ENCODE data around the gene NUDT16L1.

Gene NUDT16L1

DNA sequence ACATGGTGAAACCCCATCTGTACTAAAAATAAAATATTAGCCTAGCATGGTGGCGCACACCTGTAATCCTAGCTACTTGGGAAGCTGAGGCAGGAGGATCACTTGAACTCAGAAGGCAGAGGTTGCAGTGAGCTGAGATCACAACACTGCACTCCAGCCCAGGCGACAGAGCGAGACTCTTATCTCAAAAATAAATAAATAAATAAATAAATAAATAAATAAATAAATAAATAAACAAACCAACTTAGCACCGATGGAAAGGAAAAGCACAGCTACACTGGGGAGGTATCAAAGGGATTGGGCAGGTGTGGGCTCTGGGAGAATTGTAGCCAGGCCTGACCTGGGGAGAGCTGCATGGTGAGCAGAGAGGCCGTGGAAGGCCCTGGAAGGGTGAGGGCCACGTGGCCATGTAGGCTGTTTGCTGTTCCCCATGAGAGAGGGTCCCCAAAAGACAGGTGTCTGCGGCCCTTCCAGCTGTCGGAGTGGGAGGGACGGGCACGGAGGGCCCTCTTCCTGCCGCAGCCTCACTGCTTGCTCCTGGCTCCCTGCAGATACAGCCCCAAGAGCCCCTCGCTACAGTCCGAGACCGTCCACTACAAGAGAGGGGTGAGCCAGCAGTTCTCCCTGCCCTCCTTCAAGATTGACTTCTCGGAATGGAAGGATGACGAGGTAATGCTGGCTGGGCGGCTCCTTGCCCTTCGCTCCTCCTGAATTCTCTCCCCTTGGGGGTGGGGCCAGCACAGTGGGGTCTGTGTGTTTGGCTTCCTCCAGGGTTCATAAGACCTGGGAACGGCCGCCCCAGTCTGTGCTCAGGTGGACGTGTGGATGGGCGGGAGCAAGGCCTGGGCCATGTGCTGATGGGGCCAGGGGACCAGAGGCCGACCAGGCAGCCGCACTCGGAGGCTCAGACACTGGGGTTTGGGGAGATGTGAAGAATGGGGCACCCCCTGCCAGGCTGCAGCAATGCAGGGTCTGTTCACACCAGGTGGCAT lies 36.4 kb upstream of the NUDT16L1 start:
- Histone ChIP-seq H3K9ac (ENCODE audit: low read depth, low read length, poor library complexity, severe bottlenecking) (no peak overlapping the region), H3K27me3 (ENCODE audit: insufficient read depth, low read length, poor library complexity, severe bottlenecking) (no peaks in the 10 kb centered on the region), H3K4me2 (ENCODE audit: low read depth, low read length, poor library complexity, severe bottlenecking) (no peak overlapping the region), H3K4me1 (ENCODE audit: insufficient read depth, low read length, poor library complexity, severe bottlenecking) (no peaks in the 10 kb centered on the region), H3K9me3 (ENCODE audit: insufficient read depth, low read depth, low read length) (no peaks in the 10 kb centered on the region), H2AFZ (ENCODE audit: low read length) (no peak overlapping the region), H3F3A (ENCODE audit: low read depth) (no peaks in the 10 kb centered on the region), H3K36me3 (ENCODE audit: insufficient read depth, low read length) (peaks cover 24% of the 10 kb centered on the region; the same call in 1 of the 2 replicates), H3K4me3 (ENCODE audit: low read length, poor library complexity, severe bottlenecking) (no peak overlapping the region), H3K9me2 (replicated peaks; ENCODE audit: low read depth, low read length) (no peaks in the 10 kb centered on the region), H3K79me2 (ENCODE audit: insufficient read depth, low read length) (no peaks in the 10 kb centered on the region), H4K20me1 (ENCODE audit: insufficient read depth, low read length, poor library complexity, severe bottlenecking) (no peaks in the 10 kb centered on the region)
- TF ChIP-seq EZH2phosphoT487 (IDR thresholded peaks at IDR 0.05; ENCODE audit: borderline replicate concordance) = no peak
- TF ChIP-seq, protein P1, sequence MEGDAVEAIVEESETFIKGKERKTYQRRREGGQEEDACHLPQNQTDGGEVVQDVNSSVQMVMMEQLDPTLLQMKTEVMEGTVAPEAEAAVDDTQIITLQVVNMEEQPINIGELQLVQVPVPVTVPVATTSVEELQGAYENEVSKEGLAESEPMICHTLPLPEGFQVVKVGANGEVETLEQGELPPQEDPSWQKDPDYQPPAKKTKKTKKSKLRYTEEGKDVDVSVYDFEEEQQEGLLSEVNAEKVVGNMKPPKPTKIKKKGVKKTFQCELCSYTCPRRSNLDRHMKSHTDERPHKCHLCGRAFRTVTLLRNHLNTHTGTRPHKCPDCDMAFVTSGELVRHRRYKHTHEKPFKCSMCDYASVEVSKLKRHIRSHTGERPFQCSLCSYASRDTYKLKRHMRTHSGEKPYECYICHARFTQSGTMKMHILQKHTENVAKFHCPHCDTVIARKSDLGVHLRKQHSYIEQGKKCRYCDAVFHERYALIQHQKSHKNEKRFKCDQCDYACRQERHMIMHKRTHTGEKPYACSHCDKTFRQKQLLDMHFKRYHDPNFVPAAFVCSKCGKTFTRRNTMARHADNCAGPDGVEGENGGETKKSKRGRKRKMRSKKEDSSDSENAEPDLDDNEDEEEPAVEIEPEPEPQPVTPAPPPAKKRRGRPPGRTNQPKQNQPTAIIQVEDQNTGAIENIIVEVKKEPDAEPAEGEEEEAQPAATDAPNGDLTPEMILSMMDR (conservative IDR thresholded peaks at IDR 0.05; ENCODE audit: low read length) = no peak

DNA sequence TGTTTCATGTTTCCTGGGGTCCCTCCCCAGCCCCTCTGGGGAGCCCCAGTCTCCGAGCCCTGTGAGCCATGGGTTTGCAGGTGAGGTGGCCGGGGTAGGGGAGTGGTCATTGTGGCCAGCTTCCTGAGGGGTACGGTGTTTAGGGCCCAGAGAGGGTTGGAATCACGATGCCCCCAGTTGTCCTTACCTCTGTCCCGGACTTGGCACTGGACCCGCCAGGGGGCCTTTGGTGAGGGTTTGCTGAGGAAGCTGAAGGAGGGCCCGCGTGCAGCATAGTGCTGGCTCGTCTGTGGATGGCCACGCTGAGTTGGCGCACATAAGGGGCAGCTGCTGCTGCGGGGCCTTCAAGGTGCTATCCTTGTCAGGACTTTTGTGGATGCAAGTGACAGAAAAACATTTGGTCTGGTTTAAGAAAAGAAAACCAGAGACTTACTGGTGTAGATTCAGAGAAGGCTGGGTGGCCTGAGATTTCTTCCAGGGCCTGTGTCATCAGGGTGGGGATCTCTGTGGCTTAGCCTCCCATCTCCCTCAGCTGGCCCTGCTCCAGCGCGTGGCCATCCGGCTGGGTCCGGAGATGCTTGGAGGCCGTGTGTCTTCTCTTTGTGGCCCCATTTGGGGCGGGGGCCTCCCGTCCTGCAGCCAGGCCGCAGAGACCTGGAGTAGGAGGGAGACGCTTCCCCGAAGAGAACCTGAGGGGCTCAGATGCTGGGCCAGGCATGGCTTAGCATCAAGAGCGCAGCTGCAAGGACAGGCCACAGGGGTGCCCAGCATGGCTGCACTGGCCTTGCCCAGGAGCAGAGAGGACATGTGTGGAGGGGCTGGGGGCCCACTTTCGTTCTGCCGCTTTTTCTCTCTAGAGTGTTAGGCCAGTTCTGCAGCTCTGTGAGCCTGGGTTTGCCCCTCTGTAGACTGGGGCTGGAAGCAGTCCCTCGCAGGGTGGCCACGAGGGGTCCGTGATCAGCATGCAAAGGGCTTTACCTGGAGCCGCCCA lies 33.7 kb upstream of the NUDT16L1 start:
- Histone ChIP-seq H3K4me3 (ENCODE audit: low read length, poor library complexity, severe bottlenecking) (no peak overlapping the region), H3K9me3 (ENCODE audit: insufficient read depth, low read depth, low read length) (no peaks in the 10 kb centered on the region), H3K4me2 (ENCODE audit: low read depth, low read length, poor library complexity, severe bottlenecking) (no peak overlapping the region), H3K9ac (ENCODE audit: low read depth, low read length, poor library complexity, severe bottlenecking) (no peak overlapping the region), H3K36me3 (ENCODE audit: insufficient read depth, low read length) (peaks cover 11% of the 10 kb centered on the region; the same call in 1 of the 2 replicates), H3K79me2 (ENCODE audit: insufficient read depth, low read length) (no peaks in the 10 kb centered on the region), H3K4me1 (ENCODE audit: insufficient read depth, low read length, poor library complexity, severe bottlenecking) (peaks cover 13% of the 10 kb centered on the region), H3F3A (ENCODE audit: low read depth) (no peaks in the 10 kb centered on the region), H4K20me1 (ENCODE audit: insufficient read depth, low read length, poor library complexity, severe bottlenecking) (no peaks in the 10 kb centered on the region), H3K9me2 (replicated peaks; ENCODE audit: low read depth, low read length) (no peaks in the 10 kb centered on the region), H3K27me3 (ENCODE audit: insufficient read depth, low read length, poor library complexity, severe bottlenecking) (no peaks in the 10 kb centered on the region), H2AFZ (ENCODE audit: low read length) (no peak overlapping the region)
- TF ChIP-seq, protein P1 (conservative IDR thresholded peaks at IDR 0.05; ENCODE audit: low read length) = no peak
- no peak for TF ChIP-seq EZH2phosphoT487 (IDR thresholded peaks at IDR 0.05; ENCODE audit: borderline replicate concordance)

DNA sequence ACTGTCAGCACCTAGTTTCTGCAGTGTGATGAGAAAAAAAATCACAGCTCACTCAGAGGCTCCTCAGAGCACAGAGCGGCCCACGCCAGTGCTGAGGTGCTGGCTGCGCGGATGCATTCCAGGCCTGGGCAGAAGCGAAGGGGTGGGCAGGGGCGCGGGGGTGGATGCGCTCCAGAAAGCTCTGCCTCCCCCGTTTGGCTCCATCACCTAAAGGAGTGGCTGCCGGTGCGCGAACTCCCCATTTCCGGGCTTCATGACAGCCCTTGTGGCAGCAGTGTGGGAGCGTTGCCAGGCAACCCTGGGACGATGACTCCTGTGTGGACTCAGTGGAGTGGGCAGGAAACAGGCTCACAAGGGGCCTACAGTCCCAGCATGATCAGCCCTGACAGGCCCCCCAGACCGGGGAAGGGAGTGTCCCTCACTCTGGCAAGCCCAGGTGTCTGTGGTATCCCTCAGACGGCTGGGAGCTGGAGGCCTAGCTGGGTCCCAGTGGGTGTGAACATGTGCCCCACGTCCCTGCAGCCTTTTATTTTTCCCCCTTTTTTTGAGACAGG lies 32.8 kb upstream of the NUDT16L1 start:
- TF ChIP-seq, protein P1 (conservative IDR thresholded peaks at IDR 0.05; ENCODE audit: low read length) = no peak
- TF ChIP-seq EZH2phosphoT487 (IDR thresholded peaks at IDR 0.05; ENCODE audit: borderline replicate concordance) = no peak
- H3K79me2 ChIP-seq (ENCODE audit: insufficient read depth, low read length) = no peaks in the 10 kb centered on the region
- H2AFZ ChIP-seq (ENCODE audit: low read length) = no peak overlapping the region
- H3K4me2 ChIP-seq (ENCODE audit: low read depth, low read length, poor library complexity, severe bottlenecking) = no peak overlapping the region
- H3K27me3 ChIP-seq (ENCODE audit: insufficient read depth, low read length, poor library complexity, severe bottlenecking) = no peaks in the 10 kb centered on the region
- H3K4me3 ChIP-seq (ENCODE audit: low read length, poor library complexity, severe bottlenecking) = no peak overlapping the region
- peaks cover 9% of the 10 kb centered on the region; the same call in 1 of the 2 replicates for H3K36me3 ChIP-seq (ENCODE audit: insufficient read depth, low read length)
- no peaks in the 10 kb centered on the region for H3F3A ChIP-seq (ENCODE audit: low read depth)
- no peaks in the 10 kb centered on the region for H3K9me2 ChIP-seq (replicated peaks; ENCODE audit: low read depth, low read length)
- H4K20me1 ChIP-seq (ENCODE audit: insufficient read depth, low read length, poor library complexity, severe bottlenecking) = no peaks in the 10 kb centered on the region
- no peaks in the 10 kb centered on the region for H3K9me3 ChIP-seq (ENCODE audit: insufficient read depth, low read depth, low read length)
- H3K9ac ChIP-seq (ENCODE audit: low read depth, low read length, poor library complexity, severe bottlenecking) = no peak overlapping the region
- H3K4me1 ChIP-seq (ENCODE audit: insufficient read depth, low read length, poor library complexity, severe bottlenecking) = peaks cover 18% of the 10 kb centered on the region
